ENCODE measurements around the gene LAMC1. TPM values are rescaled to one million over a fixed set of nuclear protein-coding genes. Genes with fewer than 3 reads are reported as not detected.

Gene LAMC1
- total and polyA plus RNA-seq, 2 experiments from 2014 or later, result 185 to 686 TPM

- H3K36me3 ChIP-seq (ENCODE audit: low read depth), result peaks cover 4% of the 10 kb centered on the region; the same call in 1 of the 2 replicates
- peaks cover 71% of the 10 kb centered on the region for H3K4me1 ChIP-seq (ENCODE audit: insufficient read depth)
- H3K9ac ChIP-seq, result no peak overlapping the region
- TF ChIP-seq EZH2phosphoT487 (IDR thresholded peaks at IDR 0.05; ENCODE audit: insufficient read depth, low read depth) (no peak), EZH2 (IDR thresholded peaks at IDR 0.05; ENCODE audit: insufficient read depth, poor library complexity, severe bottlenecking) (no peak)
- no peaks in the 10 kb centered on the region for H3K9me3 ChIP-seq (ENCODE audit: low read depth)
- in situ Hi-C loops (cut with MboI), result no loop called here
- no peak overlapping the region for H3K4me3 ChIP-seq
- no peaks in the 10 kb centered on the region for H3K9me2 ChIP-seq (ENCODE audit: insufficient read depth)
- no peaks in the 10 kb centered on the region for H3K27me3 ChIP-seq (replicated peaks; ENCODE audit: insufficient read depth)
- H2AFZ ChIP-seq, result no peak overlapping the region
- no peak overlapping the region for H3K4me2 ChIP-seq (ENCODE audit: unreplicated experiment)
- H3K79me2 ChIP-seq (ENCODE audit: insufficient read depth), result peaks cover 97% of the 10 kb centered on the region
- H3F3A ChIP-seq (ENCODE audit: insufficient read depth), result peaks cover 59% of the 10 kb centered on the region
- no peak for DNase-seq
- WGBS, 2 experiments (ENCODE audit: low coverage in 1 of 2, low lambda C conversion rate in 2 of 2, missing lambda C conversion rate in 2 of 2), result 79 to 82% methylated on average over 3 of the region's 3 CpGs
- H4K20me1 ChIP-seq (ENCODE audit: insufficient read depth), result peaks cover 29% of the 10 kb centered on the region
- no peak overlapping the region for H3K27ac ChIP-seq
Observed at GRCh38 chr1:183089025-183089639, 65.9 kb downstream of the LAMC1 start.

DNA sequence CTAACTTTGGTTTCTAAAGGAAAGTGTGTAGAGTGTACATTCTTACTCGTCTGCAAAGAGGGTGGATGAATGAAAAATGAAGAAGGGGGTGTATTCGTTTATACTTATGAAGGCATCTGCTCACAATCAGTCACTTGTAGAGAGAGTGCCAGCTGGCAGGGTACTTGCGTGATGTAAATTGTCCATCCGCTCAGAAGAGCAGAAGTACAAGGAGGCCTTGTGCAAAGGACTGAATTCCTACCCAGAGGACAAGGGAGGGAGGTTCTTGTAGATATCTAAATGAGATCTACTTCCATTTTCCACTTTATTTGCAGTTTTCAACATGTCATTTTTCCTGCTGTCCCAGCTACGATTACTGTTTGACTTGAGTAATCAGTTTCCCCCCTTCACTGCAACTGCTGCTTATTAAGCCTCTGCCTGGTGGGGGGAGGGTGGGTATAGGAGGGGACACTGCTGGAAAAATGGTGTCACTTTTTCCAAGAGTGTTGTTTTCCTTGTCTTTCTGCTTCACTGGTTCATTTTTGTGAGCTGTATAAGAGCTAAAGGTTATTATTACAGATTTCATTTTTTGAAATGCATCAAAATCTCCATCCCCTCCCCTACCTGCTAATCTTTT lies 67.3 kb downstream of the LAMC1 start:
- Histone ChIP-seq H3K4me1 (ENCODE audit: insufficient read depth) (peaks cover 75% of the 10 kb centered on the region), H3K4me2 (ENCODE audit: unreplicated experiment) (peak overlapping the region; percentile 45)

GRCh38 chr1:183091181-183091580 lies 68.0 kb downstream of the LAMC1 start:
- Histone ChIP-seq H3K4me1 (ENCODE audit: insufficient read depth) (peaks cover 79% of the 10 kb centered on the region), H3K9me3 (ENCODE audit: low read depth) (no peaks in the 10 kb centered on the region), H3K27ac (peak overlapping the region; percentile 51), H2AFZ (no peak overlapping the region), H3K9ac (peak overlapping the region; percentile 8; the same call in 1 of the 2 replicates), H3K27me3 (replicated peaks; ENCODE audit: insufficient read depth) (no peaks in the 10 kb centered on the region), H3F3A (ENCODE audit: insufficient read depth) (peaks cover 74% of the 10 kb centered on the region), H3K36me3 (ENCODE audit: low read depth) (peaks cover 4% of the 10 kb centered on the region; the same call in 1 of the 2 replicates), H3K9me2 (ENCODE audit: insufficient read depth) (no peaks in the 10 kb centered on the region), H3K4me2 (ENCODE audit: unreplicated experiment) (peak overlapping the region; percentile 19), H3K4me3 (no peak overlapping the region), H3K79me2 (ENCODE audit: insufficient read depth) (peaks cover 95% of the 10 kb centered on the region), H4K20me1 (ENCODE audit: insufficient read depth) (peaks cover 24% of the 10 kb centered on the region)
- 66 to 72% methylated on average over 2 of the region's 2 CpGs for WGBS, 2 experiments (ENCODE audit: low coverage in 1 of 2, low lambda C conversion rate in 2 of 2, missing lambda C conversion rate in 2 of 2)
- DNase-seq, result no peak
- TF ChIP-seq EZH2 (IDR thresholded peaks at IDR 0.05; ENCODE audit: insufficient read depth, poor library complexity, severe bottlenecking) (no peak), EZH2phosphoT487 (IDR thresholded peaks at IDR 0.05; ENCODE audit: insufficient read depth, low read depth) (no peak)
- in situ Hi-C loops (cut with MboI), result no loop called here

More for the DNA sequence above, 67.3 kb downstream of the LAMC1 start:
- in situ Hi-C loops (cut with MboI), result no loop called here
- peaks cover 95% of the 10 kb centered on the region for H3K79me2 ChIP-seq (ENCODE audit: insufficient read depth)
- 0 out of 2 replicates have a peak overlapping the region, but pooled peaks have one; percentile 9 for H3K4me3 ChIP-seq
- H3K27me3 ChIP-seq (replicated peaks; ENCODE audit: insufficient read depth), result no peaks in the 10 kb centered on the region
- no peak overlapping the region for H2AFZ ChIP-seq
- H3K9me2 ChIP-seq (ENCODE audit: insufficient read depth), result no peaks in the 10 kb centered on the region
- H3F3A ChIP-seq (ENCODE audit: insufficient read depth), result peaks cover 67% of the 10 kb centered on the region
- peak; percentile 80 for DNase-seq
- TF ChIP-seq EZH2phosphoT487 (IDR thresholded peaks at IDR 0.05; ENCODE audit: insufficient read depth, low read depth) (no peak), EZH2 (IDR thresholded peaks at IDR 0.05; ENCODE audit: insufficient read depth, poor library complexity, severe bottlenecking) (no peak)
- peaks cover 4% of the 10 kb centered on the region; the same call in 1 of the 2 replicates for H3K36me3 ChIP-seq (ENCODE audit: low read depth)
- peak overlapping the region; percentile 8; the same call in 1 of the 2 replicates for H3K9ac ChIP-seq
- H3K27ac ChIP-seq, result peak overlapping the region; percentile 51
- WGBS, 2 experiments (ENCODE audit: low coverage in 1 of 2, low lambda C conversion rate in 2 of 2, missing lambda C conversion rate in 2 of 2), result 13 to 17% methylated on average over 5 of the region's 5 CpGs
- peaks cover 23% of the 10 kb centered on the region for H4K20me1 ChIP-seq (ENCODE audit: insufficient read depth)
- H3K9me3 ChIP-seq (ENCODE audit: low read depth), result no peaks in the 10 kb centered on the region

DNA sequence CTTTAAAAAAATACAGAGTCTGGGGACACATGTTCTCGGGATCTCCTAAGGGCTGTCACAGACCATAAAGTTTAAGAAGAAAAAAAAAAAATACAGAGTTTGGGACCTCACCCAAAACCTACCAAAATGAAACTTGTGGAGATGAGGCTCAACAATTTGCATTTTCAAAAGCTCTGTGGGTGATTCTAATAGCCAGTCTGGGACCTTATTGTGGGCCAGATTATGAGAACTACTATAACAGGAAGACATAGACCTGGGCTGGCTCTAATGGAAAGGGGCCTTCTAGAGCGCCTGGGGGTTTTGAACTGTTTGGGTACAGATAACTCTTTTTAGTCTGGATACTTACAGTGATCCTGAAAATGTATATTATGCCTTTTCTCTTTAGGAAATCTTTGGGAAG lies 69.1 kb downstream of the LAMC1 start:
- DNase-seq, result no peak
- no peak overlapping the region for H2AFZ ChIP-seq
- no peak overlapping the region for H3K4me2 ChIP-seq (ENCODE audit: unreplicated experiment)
- peaks cover 24% of the 10 kb centered on the region for H4K20me1 ChIP-seq (ENCODE audit: insufficient read depth)
- H3K27ac ChIP-seq, result peak overlapping the region; percentile 51; the same call in 1 of the 2 replicates
- H3F3A ChIP-seq (ENCODE audit: insufficient read depth), result peaks cover 76% of the 10 kb centered on the region
- H3K27me3 ChIP-seq (replicated peaks; ENCODE audit: insufficient read depth), result no peaks in the 10 kb centered on the region
- H3K9ac ChIP-seq, result no peak overlapping the region
- TF ChIP-seq EZH2 (IDR thresholded peaks at IDR 0.05; ENCODE audit: insufficient read depth, poor library complexity, severe bottlenecking), result no peak
- no peak for TF ChIP-seq EZH2phosphoT487 (IDR thresholded peaks at IDR 0.05; ENCODE audit: insufficient read depth, low read depth)
- 96% methylated on average over 2 of the region's 2 CpGs for WGBS, 2 experiments (ENCODE audit: low coverage in 1 of 2, low lambda C conversion rate in 2 of 2, missing lambda C conversion rate in 2 of 2)
- no peak overlapping the region for H3K4me3 ChIP-seq
- no peaks in the 10 kb centered on the region for H3K9me2 ChIP-seq (ENCODE audit: insufficient read depth)
- H3K79me2 ChIP-seq (ENCODE audit: insufficient read depth), result peaks cover 95% of the 10 kb centered on the region
- no peaks in the 10 kb centered on the region for H3K9me3 ChIP-seq (ENCODE audit: low read depth)
- peaks cover 4% of the 10 kb centered on the region; the same call in 1 of the 2 replicates for H3K36me3 ChIP-seq (ENCODE audit: low read depth)
- in situ Hi-C loops (cut with MboI), result no loop called here
- peaks cover 86% of the 10 kb centered on the region for H3K4me1 ChIP-seq (ENCODE audit: insufficient read depth)
